Endothelial cell of umbilical vein (primary cell): ENCODE measurements around the gene SLC20A1. TPM values are rescaled to one million over a fixed set of nuclear protein-coding genes. Genes with fewer than 3 reads are reported as not detected.

Experiments used
- BruUV-seq: library from RNA; stranded (reverse); fragments of 400-500 nt; replicated peaks from 2 replicates; lab custom pipeline; 2021; lab: Mats Ljungman, UMichigan
- CTCF ChIA-PET: fragments of 300-600, 350-600 bp; sonication (Branson Sonifier 250); formaldehyde crosslinking; loops from one replicate; lab custom pipeline; 2021; ENCODE audit warnings: antibody characterized with exemption, inconsistent platforms; lab: Charles Lee
- POLR2A ChIA-PET: fragments of 300-600, 350-600 bp; sonication (Branson Sonifier 250); formaldehyde crosslinking; loops from one replicate; lab custom pipeline; 2021; ENCODE audit warnings: antibody characterized with exemption, inconsistent platforms; lab: Charles Lee
- DNase-seq: peaks from one replicate; pipeline ENCODE4 v3.0.0-alpha.2; 2011; ENCODE audit warnings: low read depth, low spot score
- FAIRE-seq: peaks from 2 replicates; lab custom pipeline; 2011; peaks lifted over from hg19 to GRCh38; lab: Jason Lieb, UNC
- H2AFZ ChIP-seq: 2 replicates; pipeline ENCODE4 v1.6.0; 2012; ENCODE audit warnings: low read depth, low read length, control low read depth, inconsistent platforms
- H3K27ac ChIP-seq: 2 replicates; pipeline ENCODE4 v1.5.1; 2011; ENCODE audit warnings: low read depth, mild to moderate bottlenecking, control low read depth, low read length, moderate library complexity; ENCODE audit not compliant: insufficient read depth
- H3K27me3 ChIP-seq, 2 experiments: 2 replicates each; pipeline versions ENCODE4 v1.6.0 to v1.6.1; 2011; ENCODE audit warnings: low read length in 2 of 2, mixed read lengths in 1 of 2; ENCODE audit not compliant: control insufficient read depth in 2 of 2, insufficient read depth in 2 of 2
- H3K36me3 ChIP-seq, 2 experiments: 2 replicates in 1 of 2; 3 replicates in 1 of 2; pipeline ENCODE4 v1.5.1; 2011; ENCODE audit warnings: low read length in 2 of 2, mild to moderate bottlenecking in 1 of 2, moderate library complexity in 1 of 2; ENCODE audit not compliant: control insufficient read depth in 2 of 2, insufficient read depth in 2 of 2; ENCODE audit errors: extremely low read depth in 1 of 2
- H3K4me1 ChIP-seq: 3 replicates; pipeline ENCODE4 v1.5.1; 2011; ENCODE audit warnings: mild to moderate bottlenecking, low read length; ENCODE audit not compliant: control insufficient read depth, insufficient read depth; ENCODE audit errors: extremely low read depth
- H3K4me2 ChIP-seq: 2 replicates; pipeline ENCODE4 v1.6.1; 2011; ENCODE audit warnings: low read length, control low read depth, mixed read lengths; ENCODE audit not compliant: insufficient read depth
- H3K4me3 ChIP-seq, 3 experiments: fragments of 200-600 bp in 1 of 3; sonication (generic), shearing (Covaris generic) in 1 of 3; replicated peaks in 1 of 3; 2 replicates each; pipeline ENCODE4 v1.5.1; 2011 to 2016; ENCODE audit warnings: control low read depth in 3 of 3, low read length in 3 of 3, mild to moderate bottlenecking in 2 of 3, inconsistent platforms in 1 of 3, low read depth in 1 of 3, moderate library complexity in 1 of 3; ENCODE audit not compliant: insufficient read depth in 1 of 3
- H3K79me2 ChIP-seq: 2 replicates; pipeline ENCODE4 v1.6.0; 2012; ENCODE audit warnings: low read length, inconsistent platforms; ENCODE audit not compliant: control insufficient read depth, insufficient read depth
- H3K9ac ChIP-seq: replicated peaks from 2 replicates; pipeline ENCODE3; 2011; ENCODE audit warnings: low read length, control low read depth; ENCODE audit not compliant: insufficient read depth; ENCODE audit errors: extremely low read depth
- H3K9me1 ChIP-seq: replicated peaks from 3 replicates; pipeline ENCODE4 v1.6.0; 2011; ENCODE audit warnings: mild to moderate bottlenecking, low read length; ENCODE audit not compliant: control insufficient read depth, insufficient read depth; ENCODE audit errors: extremely low read depth
- H3K9me3 ChIP-seq: replicated peaks from 2 replicates; pipeline ENCODE4 v1.5.1; 2012; ENCODE audit warnings: low read length, inconsistent platforms; ENCODE audit not compliant: control insufficient read depth, insufficient read depth
- H4K20me1 ChIP-seq: replicated peaks from 2 replicates; pipeline ENCODE3; 2011; ENCODE audit warnings: mild to moderate bottlenecking, low read length; ENCODE audit not compliant: control insufficient read depth, insufficient read depth; ENCODE audit errors: extremely low read depth
- EZH2 ChIP-seq: IDR thresholded peaks from 2 replicates; pipeline ENCODE4 v1.6.1; 2012; ENCODE audit warnings: borderline replicate concordance, low read depth, mild to moderate bottlenecking, moderate library complexity, low read length, inconsistent platforms; ENCODE audit not compliant: severe bottlenecking
- FOS ChIP-seq: IDR thresholded peaks from 2 replicates; pipeline ENCODE4 v1.6.1; 2011; ENCODE audit warnings: mild to moderate bottlenecking, low read length, moderate library complexity, borderline replicate concordance; ENCODE audit not compliant: insufficient read depth
- GATA2 ChIP-seq: IDR thresholded peaks from 2 replicates; pipeline ENCODE4 v1.7.0; 2011; ENCODE audit warnings: low read depth, mild to moderate bottlenecking, moderate library complexity, mixed read lengths, low read length; ENCODE audit not compliant: insufficient read length, insufficient read depth
- JUN ChIP-seq: IDR thresholded peaks from 2 replicates; pipeline ENCODE4 v1.6.1; 2011; ENCODE audit warnings: borderline replicate concordance, low read depth; ENCODE audit not compliant: insufficient read length, insufficient read depth
- MYC ChIP-seq: IDR thresholded peaks from one replicate; pipeline ENCODE4 v1.6.1; 2011; ENCODE audit warnings: mild to moderate bottlenecking, low read depth, low read length
- POLR2A ChIP-seq: IDR thresholded peaks from 2 replicates; pipeline ENCODE4 v1.6.1; 2012; ENCODE audit warnings: low read depth, mild to moderate bottlenecking, control low read depth, low read length
- POLR2AphosphoS5 ChIP-seq: IDR thresholded peaks from 2 replicates; pipeline ENCODE4 v1.6.1; 2012; ENCODE audit warnings: low read depth, mild to moderate bottlenecking, control low read depth, low read length, moderate library complexity; ENCODE audit not compliant: insufficient read depth
- dilution Hi-C: fragments of 300-500 bp; cut with MboI; formaldehyde crosslinking; loops from one replicate; pipeline ENCODE4 v1.15.0; 2019; ENCODE audit warnings: low sequenced_read_pairs; ENCODE audit not compliant: extremely low pct_ligation_motif_present
- intact Hi-C: fragments of 100-400 bp; cut with micrococcal nuclease; formaldehyde crosslinking; loops from one replicate; pipeline ENCODE4 v1.10.0; 2022
- polyA plus RNA-seq, 4 experiments: library from polyadenylated mRNA; depleted of rRNA in 3 of 4; stranded (reverse) in 3 of 4; unstranded in 1 of 4; fragments of >200 nt; gene quantifications; 2 replicates each; pipeline versions ENCODE4 v1.2.1 to v1.2.3, GENCODE V29; 2011 to 2012; ENCODE audit warnings: missing spikeins in 1 of 4
- total RNA-seq: library from RNA; stranded (reverse); gene quantifications from 2 replicates; pipeline ENCODE4 v1.2.3, GENCODE V29; 2021
- TF ChIP-seq, protein P1 (sequence below), 2 donors: IDR thresholded peaks; 1 replicate in 1 of 2; 2 replicates in 1 of 2; pipeline ENCODE4 v1.5.1; 2011; ENCODE audit warnings: low read length in 2 of 2, mild to moderate bottlenecking in 2 of 2, moderate library complexity in 2 of 2, control low read depth in 1 of 2, inconsistent platforms in 1 of 2, low read depth in 1 of 2; ENCODE audit not compliant: insufficient read depth in 1 of 2; ENCODE audit errors: extremely low read depth in 1 of 2
- TF ChIP-seq, protein P2 (sequence below): IDR thresholded peaks from 2 replicates; pipeline ENCODE4 v1.6.1; 2011; ENCODE audit not compliant: insufficient read depth, insufficient read length

SLC20A1 gene
- total and polyA plus RNA-seq, 2 donors (not counting 3 experiments of a cell fraction or from before 2014, with no cell fraction given): 52.7 to 149 TPM

DNA sequence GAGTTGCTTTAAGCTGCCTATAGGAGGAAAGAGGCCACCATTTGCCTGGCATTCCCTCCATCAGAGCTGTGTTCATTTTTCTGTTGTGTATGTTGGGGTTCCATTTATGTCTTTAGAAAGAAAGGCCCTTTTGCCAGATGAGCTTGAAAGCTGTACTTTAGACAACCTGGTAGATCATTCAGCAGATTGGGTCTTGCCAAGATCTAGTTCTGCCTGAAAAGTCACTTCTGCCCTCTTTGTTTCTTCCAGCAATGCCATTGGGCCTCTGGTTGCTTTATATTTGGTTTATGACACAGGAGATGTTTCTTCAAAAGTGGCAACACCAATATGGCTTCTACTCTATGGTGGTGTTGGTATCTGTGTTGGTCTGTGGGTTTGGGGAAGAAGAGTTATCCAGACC lies 14.4 kb downstream of the SLC20A1 start:
- Histone ChIP-seq H3K9me3 (no peaks in the 10 kb centered on the region), H3K4me3 (no peak overlapping the region), H3K9ac (no peak overlapping the region), H3K4me1 (peaks cover 17% of the 10 kb centered on the region), H3K4me2 (no peak overlapping the region), H3K27ac (no peak overlapping the region), H2AFZ (no peak overlapping the region), H3K27me3 (no peaks in the 10 kb centered on the region), H3K36me3 (peaks cover 28 to 64% of the 10 kb centered on the region in 2 experiments), H4K20me1 (no peaks in the 10 kb centered on the region), H3K79me2 (peaks cover 53% of the 10 kb centered on the region), H3K9me1 (no peaks in the 10 kb centered on the region)
- CTCF ChIA-PET: interaction anchor here (0.8 to 3.7 kb wide), 7 partner anchors 14 to 65 kb away, joined by 3 to 25 read pairs (median 4); no protein-coding TSS in a partner anchor
- POLR2A ChIA-PET: no interaction called here
- no TSS peak for BruUV-seq
- TF ChIP-seq JUN (no peak), POLR2AphosphoS5 (no peak), MYC (no peak), FOS (no peak)
- intact Hi-C loops: loop anchor here (5.0 kb wide), 1 partner anchor 33 kb away; no protein-coding TSS in a partner anchor
- dilution Hi-C loops: no loop called here
- no peak for FAIRE-seq
- DNase-seq: no peak

DNA sequence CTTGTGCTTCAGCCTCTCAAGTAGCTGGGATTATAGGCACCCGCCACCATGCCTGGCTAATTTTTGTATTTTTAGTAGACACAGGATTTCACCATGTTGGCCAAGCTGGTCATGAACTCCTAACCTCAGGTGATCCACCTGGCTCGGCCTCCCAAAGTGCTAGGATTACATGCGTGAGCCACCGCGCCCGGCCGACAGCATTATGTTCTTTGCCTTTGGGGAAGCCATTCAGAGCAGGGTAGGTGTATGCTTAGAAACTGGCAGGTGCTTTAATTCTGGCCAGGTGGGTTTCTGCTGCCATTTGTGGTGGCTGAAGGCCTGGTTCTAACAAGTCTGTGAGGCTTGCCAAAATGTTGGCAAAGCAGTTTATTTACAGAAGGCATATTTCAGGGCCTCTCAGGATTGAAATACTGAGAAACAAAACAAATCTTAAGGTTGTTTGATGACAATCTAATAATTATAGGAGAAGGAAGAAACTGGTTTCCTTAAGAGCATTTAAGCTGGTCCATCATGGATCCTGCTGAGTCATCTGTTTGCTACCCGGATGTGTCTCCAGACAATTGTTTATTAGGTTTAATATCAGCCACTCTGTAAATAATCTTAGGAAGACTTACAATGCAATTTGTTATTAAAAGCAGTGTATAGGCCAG lies 16.0 kb downstream of the SLC20A1 start:
- Histone ChIP-seq H2AFZ (no peak overlapping the region), H3K27me3 (no peaks in the 10 kb centered on the region), H3K79me2 (peaks cover 40% of the 10 kb centered on the region), H3K4me1 (peaks cover 17% of the 10 kb centered on the region), H3K9me3 (no peaks in the 10 kb centered on the region), H3K4me3 (no peak overlapping the region), H3K36me3 (peaks cover 27 to 58% of the 10 kb centered on the region in 2 experiments), H3K9ac (no peak overlapping the region), H3K9me1 (no peaks in the 10 kb centered on the region), H3K4me2 (no peak overlapping the region), H3K27ac (no peak overlapping the region), H4K20me1 (no peaks in the 10 kb centered on the region)
- ChIA-PET CTCF (interaction anchor here (1.0 to 3.8 kb wide), 3 partner anchors 17 to 36 kb away, joined by 3 to 17 read pairs (median 3); partner anchors contain the start of gene SLC20A1), POLR2A (no interaction called here)
- intact Hi-C loops (loop anchor here (5.0 kb wide), 1 partner anchor 34 kb away; no protein-coding TSS in a partner anchor), dilution Hi-C loops (no loop called here)
- DNase-seq: no peak
- no peak for TF ChIP-seq FOS
- TF ChIP-seq, protein P1, sequence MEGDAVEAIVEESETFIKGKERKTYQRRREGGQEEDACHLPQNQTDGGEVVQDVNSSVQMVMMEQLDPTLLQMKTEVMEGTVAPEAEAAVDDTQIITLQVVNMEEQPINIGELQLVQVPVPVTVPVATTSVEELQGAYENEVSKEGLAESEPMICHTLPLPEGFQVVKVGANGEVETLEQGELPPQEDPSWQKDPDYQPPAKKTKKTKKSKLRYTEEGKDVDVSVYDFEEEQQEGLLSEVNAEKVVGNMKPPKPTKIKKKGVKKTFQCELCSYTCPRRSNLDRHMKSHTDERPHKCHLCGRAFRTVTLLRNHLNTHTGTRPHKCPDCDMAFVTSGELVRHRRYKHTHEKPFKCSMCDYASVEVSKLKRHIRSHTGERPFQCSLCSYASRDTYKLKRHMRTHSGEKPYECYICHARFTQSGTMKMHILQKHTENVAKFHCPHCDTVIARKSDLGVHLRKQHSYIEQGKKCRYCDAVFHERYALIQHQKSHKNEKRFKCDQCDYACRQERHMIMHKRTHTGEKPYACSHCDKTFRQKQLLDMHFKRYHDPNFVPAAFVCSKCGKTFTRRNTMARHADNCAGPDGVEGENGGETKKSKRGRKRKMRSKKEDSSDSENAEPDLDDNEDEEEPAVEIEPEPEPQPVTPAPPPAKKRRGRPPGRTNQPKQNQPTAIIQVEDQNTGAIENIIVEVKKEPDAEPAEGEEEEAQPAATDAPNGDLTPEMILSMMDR (IDR thresholded peaks at IDR 0.05; ENCODE audit: extremely low read depth in 1 of 2, insufficient read depth in 1 of 2, low read depth in 1 of 2, low read length in 2 of 2): no peak
- TF ChIP-seq POLR2AphosphoS5: no peak
- no peak for TF ChIP-seq GATA2
- no peak for TF ChIP-seq MYC
- TF ChIP-seq, protein P2, sequence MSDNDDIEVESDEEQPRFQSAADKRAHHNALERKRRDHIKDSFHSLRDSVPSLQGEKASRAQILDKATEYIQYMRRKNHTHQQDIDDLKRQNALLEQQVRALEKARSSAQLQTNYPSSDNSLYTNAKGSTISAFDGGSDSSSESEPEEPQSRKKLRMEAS: no peak
- no peak for TF ChIP-seq EZH2
- TF ChIP-seq JUN: no peak
- TF ChIP-seq POLR2A: no peak
- peak; percentile 60 for FAIRE-seq
- no TSS peak for BruUV-seq
